Neural progenitor cell (in vitro differentiated cells): ENCODE data around the gene CCDC158. TPM values are rescaled to one million over a fixed set of nuclear protein-coding genes. Genes with fewer than 3 reads are reported as not detected.

Experiments used
- DNase-seq: peaks from one replicate; pipeline ENCODE4 v3.0.0-alpha.2; 2016; ENCODE audit warnings: low spot score
- H2AFZ ChIP-seq: fragments of 200-600 bp; sonication (generic); replicated peaks from 2 replicates; pipeline ENCODE4 v1.6.1; 2016; ENCODE audit warnings: antibody characterized with exemption
- H3F3A ChIP-seq: fragments of 200-600 bp; sonication (generic); 2 replicates; pipeline ENCODE4 v1.6.1; 2016; ENCODE audit warnings: antibody characterized with exemption, low read depth
- H3K27ac ChIP-seq: fragments of 200-600 bp; sonication (generic); 2 replicates; pipeline ENCODE4 v1.5.1; 2016; ENCODE audit warnings: mild to moderate bottlenecking
- H3K27me3 ChIP-seq: fragments of 200-600 bp; sonication (generic); 2 replicates; pipeline ENCODE4 v1.6.1; 2016; ENCODE audit warnings: mild to moderate bottlenecking, moderate library complexity
- H3K36me3 ChIP-seq: fragments of 200-600 bp; sonication (generic); 2 replicates; pipeline ENCODE4 v1.5.1; 2016
- H3K4me1 ChIP-seq: fragments of 200-600 bp; sonication (generic); 2 replicates; pipeline ENCODE4 v1.6.1; 2016; ENCODE audit warnings: mixed run types
- H3K4me2 ChIP-seq: fragments of 200-600 bp; sonication (generic); 2 replicates; pipeline ENCODE4 v1.6.1; 2016
- H3K4me3 ChIP-seq: fragments of 200-600 bp; sonication (generic); 2 replicates; pipeline ENCODE4 v1.5.1; 2016
- H3K79me2 ChIP-seq: fragments of 200-600 bp; sonication (generic); 2 replicates; pipeline ENCODE4 v1.6.1; 2016; ENCODE audit warnings: low read depth
- H3K9ac ChIP-seq: fragments of 200-600 bp; sonication (generic); 2 replicates; pipeline ENCODE4 v1.6.1; 2016
- H3K9me3 ChIP-seq: fragments of 200-600 bp; sonication (generic); 2 replicates; pipeline ENCODE4 v1.5.1; 2016; ENCODE audit warnings: low read depth
- H4K20me1 ChIP-seq: fragments of 200-600 bp; sonication (generic); 2 replicates; pipeline ENCODE4 v1.6.1; 2016; ENCODE audit warnings: low read depth
- H3K27ac Mint-ChIP-seq: 3 replicates; pipeline ENCODE4 v1.8.0; 2021; ENCODE audit warnings: mixed read lengths
- H3K27me3 Mint-ChIP-seq: 2 replicates; pipeline ENCODE4 v1.8.0; 2022; ENCODE audit warnings: low read depth, mild to moderate bottlenecking, inconsistent platforms, moderate library complexity, mixed read lengths; ENCODE audit not compliant: insufficient read depth
- H3K36me3 Mint-ChIP-seq: 3 replicates; pipeline ENCODE4 v1.8.0; 2021; ENCODE audit warnings: mixed read lengths
- H3K4me1 Mint-ChIP-seq: 3 replicates; pipeline ENCODE4 v1.8.0; 2021; ENCODE audit warnings: mixed read lengths
- H3K4me3 Mint-ChIP-seq: 3 replicates; pipeline ENCODE4 v1.8.0; 2021; ENCODE audit warnings: mild to moderate bottlenecking, moderate library complexity, mixed read lengths
- H3K9me3 Mint-ChIP-seq: 3 replicates; pipeline ENCODE4 v1.8.0; 2020; ENCODE audit warnings: mixed read lengths
- CTCF ChIP-seq: fragments of 200-600 bp; sonication (generic); IDR thresholded peaks from 2 replicates; pipeline ENCODE4 v1.5.1; 2017; ENCODE audit warnings: antibody characterized with exemption, mild to moderate bottlenecking
- EZH2 ChIP-seq: fragments of 200-600 bp; sonication (generic); IDR thresholded peaks from 2 replicates; pipeline ENCODE4 v1.6.1; 2017; ENCODE audit warnings: antibody characterized with exemption, mild to moderate bottlenecking, moderate library complexity
- EZH2phosphoT487 ChIP-seq: fragments of 200-600 bp; sonication (generic); IDR thresholded peaks from 2 replicates; pipeline ENCODE4 v1.6.1; 2017; ENCODE audit warnings: antibody characterized with exemption
- total RNA-seq: library from RNA; depleted of rRNA; stranded (reverse); fragments of >200 nt; gene quantifications from 2 replicates; pipeline ENCODE4 v1.2.3, GENCODE V29; 2015; ENCODE audit warnings: low replicate concordance

CCDC158 gene
- total RNA-seq, 1 donor from 2014 or later = not detected

GRCh38 chr4:76310683-76311082 is 110.3 kb downstream of the CCDC158 start:
- Histone ChIP-seq H2AFZ (no peak overlapping the region), H3K36me3 (no peaks in the 10 kb centered on the region), H4K20me1 (no peaks in the 10 kb centered on the region), H3K4me2 (no peak overlapping the region), H3K4me1 (no peaks in the 10 kb centered on the region), H3K4me3 (no peak overlapping the region), H3K9ac (no peak overlapping the region), H3K79me2 (no peaks in the 10 kb centered on the region), H3K27me3 (peaks cover 6% of the 10 kb centered on the region), H3K27ac (no peak overlapping the region), H3K9me3 (no peaks in the 10 kb centered on the region), H3F3A (peaks cover 10% of the 10 kb centered on the region)
- Mint-ChIP-seq H3K4me1 (peaks cover 6% of the 10 kb centered on the region), H3K9me3 (peaks cover 3% of the 10 kb centered on the region), H3K36me3 (peaks cover 6% of the 10 kb centered on the region), H3K4me3 (no peak overlapping the region), H3K27ac (no peak overlapping the region), H3K27me3 (peaks cover 12% of the 10 kb centered on the region)
- no peak for TF ChIP-seq EZH2
- no peak for TF ChIP-seq EZH2phosphoT487
- no peak for TF ChIP-seq CTCF
- DNase-seq = no peak

- no peak overlapping the region for H3K4me3 Mint-ChIP-seq
- Histone ChIP-seq H3K79me2 (no peaks in the 10 kb centered on the region), H3K4me1 (no peaks in the 10 kb centered on the region), H3K27ac (no peak overlapping the region), H3K4me3 (no peak overlapping the region), H4K20me1 (no peaks in the 10 kb centered on the region), H3K4me2 (no peak overlapping the region), H2AFZ (no peak overlapping the region), H3K9me3 (no peaks in the 10 kb centered on the region), H3K27me3 (peaks cover 13% of the 10 kb centered on the region), H3F3A (peaks cover 10% of the 10 kb centered on the region), H3K9ac (no peak overlapping the region), H3K36me3 (no peaks in the 10 kb centered on the region)
- H3K27ac Mint-ChIP-seq = no peak overlapping the region
- no peaks in the 10 kb centered on the region for H3K9me3 Mint-ChIP-seq
- peaks cover 11% of the 10 kb centered on the region for H3K27me3 Mint-ChIP-seq
- H3K4me1 Mint-ChIP-seq = peaks cover 6% of the 10 kb centered on the region
- DNase-seq = no peak
- peaks cover 6% of the 10 kb centered on the region for H3K36me3 Mint-ChIP-seq
- TF ChIP-seq CTCF = no peak
- TF ChIP-seq EZH2phosphoT487 = no peak
- no peak for TF ChIP-seq EZH2
Observed at GRCh38 chr4:76309939-76310550, 110.9 kb downstream of the CCDC158 start.

- Histone ChIP-seq H3K36me3 (no peaks in the 10 kb centered on the region), H2AFZ (no peak overlapping the region), H3K4me1 (no peaks in the 10 kb centered on the region), H3K27ac (no peak overlapping the region), H4K20me1 (no peaks in the 10 kb centered on the region), H3K4me3 (no peak overlapping the region), H3K4me2 (no peak overlapping the region), H3K79me2 (no peaks in the 10 kb centered on the region), H3K9me3 (no peaks in the 10 kb centered on the region), H3F3A (peaks cover 10% of the 10 kb centered on the region), H3K27me3 (peaks cover 20% of the 10 kb centered on the region), H3K9ac (no peak overlapping the region)
- H3K27ac Mint-ChIP-seq = no peak overlapping the region
- peak overlapping the region; percentile 46 for H3K4me3 Mint-ChIP-seq
- no peaks in the 10 kb centered on the region for H3K9me3 Mint-ChIP-seq
- peaks cover 9% of the 10 kb centered on the region for H3K27me3 Mint-ChIP-seq
- peaks cover 6% of the 10 kb centered on the region for H3K36me3 Mint-ChIP-seq
- DNase-seq = no peak
- H3K4me1 Mint-ChIP-seq = peaks cover 6% of the 10 kb centered on the region
- TF ChIP-seq CTCF (no peak), EZH2phosphoT487 (no peak), EZH2 (no peak)
Observed at GRCh38 chr4:76308548-76308947, 112.4 kb downstream of the CCDC158 start.
